Esophagus muscularis mucosa (tissue), 4 donors: ENCODE results near the gene EBF4. TPM values are rescaled to one million over a fixed set of nuclear protein-coding genes. Genes with fewer than 3 reads are reported as not detected.
A peak's percentile ranks its signal among the peaks of the same experiment; 100 is the strongest.

Experiments used
- DNase-seq: peaks from one replicate; pipeline ENCODE4 v3.0.0-alpha.2; 2017; ENCODE audit errors: extremely low spot score
- H3K27ac ChIP-seq, 4 donors: fragments of 200-600 bp; sonication (generic); replicated peaks in 1 of 4; 1 replicate in 3 of 4; 2 replicates in 1 of 4; pipeline ENCODE4 v1.5.1; 2016 to 2019; ENCODE audit warnings: mild to moderate bottlenecking in 1 of 4
- H3K27me3 ChIP-seq, 4 donors: fragments of 200-600 bp; sonication (generic); one replicate each; pipeline versions ENCODE4 v1.5.1 to v1.6.0; 2016 to 2019
- H3K36me3 ChIP-seq, 4 donors: fragments of 200-600 bp; sonication (generic); one replicate each; pipeline ENCODE4 v1.5.1; 2016 to 2019
- H3K4me1 ChIP-seq, 4 donors: fragments of 200-600 bp; sonication (generic); one replicate each; pipeline ENCODE4 v1.5.1; 2016 to 2019
- H3K4me3 ChIP-seq, 4 donors: fragments of 200-600 bp; sonication (generic); 1 replicate in 2 of 4; 2 replicates in 2 of 4; pipeline ENCODE4 v1.5.1; 2016 to 2019; ENCODE audit warnings: mild to moderate bottlenecking in 4 of 4, moderate library complexity in 1 of 4
- H3K9me3 ChIP-seq, 4 donors: fragments of 200-600 bp; sonication (generic); 1 replicate in 3 of 4; 2 replicates in 1 of 4; pipeline ENCODE4 v1.5.1; 2016 to 2019
- CTCF ChIP-seq, 3 experiments: fragments of 200-600 bp in 2 of 3; fragments of 450-650 bp in 1 of 3; sonication (generic) in 2 of 3; IDR thresholded peaks; one replicate each; pipeline ENCODE4 v1.5.1; 2017 to 2019; ENCODE audit warnings: antibody characterized with exemption in 3 of 3, mild to moderate bottlenecking in 2 of 3, moderate library complexity in 1 of 3
- EP300 ChIP-seq: sonication (generic); formaldehyde crosslinking; IDR thresholded peaks from one replicate; pipeline ENCODE4 v1.6.1; 2017; ENCODE audit warnings: antibody characterized with exemption
- POLR2A ChIP-seq: fragments of 450-650 bp; IDR thresholded peaks from one replicate; pipeline ENCODE4 v1.6.1; 2017; ENCODE audit warnings: antibody characterized with exemption, moderate library complexity, mild to moderate bottlenecking, low read depth
- POLR2AphosphoS5 ChIP-seq, 2 donors: sonication (generic); formaldehyde crosslinking; IDR thresholded peaks; one replicate each; pipeline ENCODE4 v1.6.1; 2017; ENCODE audit warnings: antibody characterized with exemption in 2 of 2
- WGBS: methylation state at CpG from one replicate; pipeline ENCODE4 v1.1.5; 2018; 5-methylcytosine and 5-hydroxymethylcytosine counted together
- intact Hi-C: fragments of 100-400 bp; cut with DNase I; formaldehyde crosslinking; loops from one replicate; pipeline ENCODE4 v1.15.1; 2023
- total RNA-seq, 4 donors: library from RNA; depleted of rRNA; stranded (reverse); fragments of >200 nt; gene quantifications; one replicate each; pipeline versions ENCODE4 v1.1.0 to v1.2.1, GENCODE V29; 2016

The EBF4 gene
- total RNA-seq, 4 donors from 2014 or later: 23.7 to 46.7 (median 30.1) TPM

- Histone ChIP-seq H3K27me3 (no peaks in the 10 kb centered on the region), H3K27ac (no peak overlapping the region), H3K4me3 (no peak overlapping the region), H3K9me3 (no peaks in the 10 kb centered on the region), H3K4me1 (no peaks in the 10 kb centered on the region), H3K36me3 (peaks cover 0 to 8% (median 0%) of the 10 kb centered on the region in 4 donors)
- DNase-seq: peak; percentile 82
- TF ChIP-seq EP300: no peak
- TF ChIP-seq CTCF (IDR thresholded peaks at IDR 0.05): no peak
- TF ChIP-seq POLR2AphosphoS5 (IDR thresholded peaks at IDR 0.05): no peak
- no peak for TF ChIP-seq POLR2A
- 80% methylated on average over 5 of the region's 5 CpGs for WGBS
- intact Hi-C loops: no loop called here
These were observed 9.1 kb downstream of the EBF4 start for GRCh38 chr20:2701671-2702081.

GRCh38 chr20:2703716-2704475, 11.3 kb downstream of the EBF4 start:
- Histone ChIP-seq H3K4me3 (no peak overlapping the region), H3K4me1 (no peaks in the 10 kb centered on the region), H3K9me3 (no peaks in the 10 kb centered on the region), H3K27ac (no peak overlapping the region), H3K27me3 (no peaks in the 10 kb centered on the region), H3K36me3 (peaks cover 0 to 21% (median 0%) of the 10 kb centered on the region in 4 donors)
- intact Hi-C loops: no loop called here
- WGBS: 93% methylated on average over 8 of the region's 8 CpGs
- TF ChIP-seq EP300 (no peak), POLR2A (no peak), POLR2AphosphoS5 (IDR thresholded peaks at IDR 0.05) (no peak), CTCF (IDR thresholded peaks at IDR 0.05) (no peak)
- DNase-seq: peak; percentile 89

GRCh38 chr20:2705931-2706645, 13.5 kb downstream of the EBF4 start:
- Histone ChIP-seq H3K4me1 (no peaks in the 10 kb centered on the region), H3K4me3 (no peak overlapping the region), H3K27me3 (no peaks in the 10 kb centered on the region), H3K27ac (no peak overlapping the region), H3K36me3 (peaks cover 0 to 26% (median 0%) of the 10 kb centered on the region in 4 donors), H3K9me3 (no peaks in the 10 kb centered on the region)
- TF ChIP-seq POLR2A (no peak), EP300 (no peak), POLR2AphosphoS5 (IDR thresholded peaks at IDR 0.05) (no peak), CTCF (IDR thresholded peaks at IDR 0.05) (no peak)
- intact Hi-C loops: no loop called here
- DNase-seq: peak; percentile 88
- 85% methylated on average over 14 of the region's 14 CpGs for whole genome bisulfite sequencing

GRCh38 chr20:2706688-2707352, 14.2 kb downstream of the EBF4 start:
- no peak overlapping the region for H3K4me3 ChIP-seq
- peaks cover 0 to 26% (median 0%) of the 10 kb centered on the region in 4 donors for H3K36me3 ChIP-seq
- peak; percentile 89 for DNase-seq
- no peaks in the 10 kb centered on the region for H3K27me3 ChIP-seq
- no peak overlapping the region for H3K27ac ChIP-seq
- WGBS: 84% methylated on average over 6 of the region's 6 CpGs
- TF ChIP-seq CTCF (IDR thresholded peaks at IDR 0.05) (no peak), POLR2AphosphoS5 (IDR thresholded peaks at IDR 0.05) (no peak), EP300 (no peak), POLR2A (no peak)
- no peaks in the 10 kb centered on the region for H3K4me1 ChIP-seq
- no peaks in the 10 kb centered on the region for H3K9me3 ChIP-seq
- intact Hi-C loops: no loop called here
